HL-60/S4 treated with phorbol 12-myristate 13-acetate at 8.2 ng/mL for 4 days and 3 days (cell line): Measurements from ENCODE around the gene GPR132.

Experiments used
- in situ Hi-C: fragments of 300-500 bp; cut with MboI; formaldehyde crosslinking; loops from 2 replicates; pipeline ENCODE4 v1.15.0; 2022; ENCODE audit warnings: low sequenced_read_pairs

GPR132 gene

GRCh38 chr14:105023144-105023543, 42.1 kb downstream of the GPR132 start:
- in situ Hi-C loops = no loop called here

DNA sequence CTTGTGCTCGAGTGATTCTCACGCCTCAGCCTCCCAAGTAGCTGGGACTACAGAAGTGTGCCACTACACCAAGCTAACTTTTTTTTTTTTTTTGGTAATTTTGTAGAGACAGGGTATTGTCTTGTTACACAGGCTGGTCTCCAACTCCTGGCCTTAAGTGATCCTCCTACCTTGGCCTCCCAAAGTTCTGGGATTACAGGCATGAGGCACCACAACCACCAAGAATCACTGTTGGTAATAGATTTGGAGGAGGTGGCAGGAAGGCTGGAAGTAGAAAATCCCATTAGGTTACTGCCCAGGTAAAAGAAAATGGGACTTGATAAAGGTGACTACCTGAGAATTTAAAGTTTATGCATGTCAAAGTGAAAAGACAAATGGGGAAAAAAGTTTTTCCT, 43.0 kb downstream of the GPR132 start:
- in situ Hi-C loops = no loop called here

GRCh38 chr14:105021656-105022275, 43.5 kb downstream of the GPR132 start:
- in situ Hi-C loops = no loop called here

DNA sequence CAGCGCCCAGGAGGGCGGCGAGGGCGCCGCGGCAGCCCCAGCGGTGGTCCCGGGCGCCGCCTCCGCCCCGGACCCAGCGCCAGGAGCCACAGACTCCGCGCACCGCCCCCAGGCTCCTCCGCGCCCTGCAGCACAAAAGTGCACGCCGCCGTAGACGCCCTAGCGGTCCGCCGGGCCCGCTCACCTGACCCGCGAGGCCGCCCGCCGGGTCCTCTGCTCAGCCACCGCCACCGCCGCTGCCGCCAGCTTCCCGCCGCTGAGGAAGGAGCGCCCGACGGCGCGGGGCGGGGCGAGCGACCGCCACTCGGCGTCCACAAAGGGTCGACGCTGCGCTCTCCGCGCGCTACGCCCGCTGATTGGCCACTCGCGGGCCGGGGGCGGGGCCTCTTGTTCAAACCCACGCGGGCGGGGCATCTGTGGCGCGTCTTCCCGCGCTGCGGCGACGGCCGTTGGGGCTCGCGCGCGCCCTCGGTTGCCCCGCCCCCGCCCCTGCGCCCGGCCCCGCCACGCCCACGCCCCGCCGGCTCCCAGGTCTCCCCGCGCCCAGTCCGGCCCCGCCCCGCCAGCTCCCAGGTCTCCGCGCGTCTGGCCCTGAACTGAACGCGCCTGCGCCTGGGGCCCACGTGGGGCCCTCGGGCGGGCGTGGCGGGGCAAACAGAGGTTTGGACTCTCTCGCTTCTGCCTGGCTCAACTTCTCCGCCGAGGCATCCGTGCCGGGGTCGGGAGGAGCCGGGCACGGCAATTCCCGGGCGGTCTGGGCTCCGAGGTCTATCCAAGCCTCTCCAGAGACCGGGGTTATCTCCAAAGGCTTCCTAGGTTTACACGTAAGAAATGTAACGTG, 44.2 kb downstream of the GPR132 start, which contains the start of gene CDCA4:
CDCA4 (minus strand) TSS at position 269 of the 841 bp plus-strand sequence. CDS start 9,154 bp downstream, outside the sequence.
- in situ Hi-C loops = no loop called here

GRCh38 chr14:105019861-105020814, 45.1 kb downstream of the GPR132 start:
- in situ Hi-C loops = no loop called here

GRCh38 chr14:105018414-105018813, 46.8 kb downstream of the GPR132 start:
- in situ Hi-C loops = no loop called here

- in situ Hi-C loops = no loop called here
Measured at GRCh38 chr14:105015905-105016304, 49.3 kb downstream of the GPR132 start.

DNA sequence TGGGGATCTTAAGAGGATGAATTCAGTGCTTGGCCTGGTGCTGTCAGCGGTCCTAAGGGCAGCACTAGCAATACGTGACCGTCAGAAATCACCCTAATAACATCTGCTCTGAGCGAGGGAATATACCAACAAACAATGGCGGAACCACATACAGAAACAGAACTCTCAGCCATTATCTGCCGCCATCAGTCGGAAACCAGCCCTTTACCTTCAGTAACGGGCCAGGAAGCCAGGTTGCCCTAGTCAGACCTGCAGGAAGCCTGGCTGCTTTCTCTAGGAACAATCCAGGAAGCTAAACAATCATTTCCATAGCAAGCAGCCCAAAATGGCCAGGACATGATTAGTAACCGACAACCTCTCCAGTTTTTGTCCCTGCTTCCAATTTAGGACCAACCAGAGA, 50.0 kb downstream of the GPR132 start:
- in situ Hi-C loops = no loop called here

GRCh38 chr14:105014631-105015030, 50.6 kb downstream of the GPR132 start:
- in situ Hi-C loops = no loop called here

- in situ Hi-C loops = no loop called here
Measured at GRCh38 chr14:105014032-105014431, 51.2 kb downstream of the GPR132 start.

DNA sequence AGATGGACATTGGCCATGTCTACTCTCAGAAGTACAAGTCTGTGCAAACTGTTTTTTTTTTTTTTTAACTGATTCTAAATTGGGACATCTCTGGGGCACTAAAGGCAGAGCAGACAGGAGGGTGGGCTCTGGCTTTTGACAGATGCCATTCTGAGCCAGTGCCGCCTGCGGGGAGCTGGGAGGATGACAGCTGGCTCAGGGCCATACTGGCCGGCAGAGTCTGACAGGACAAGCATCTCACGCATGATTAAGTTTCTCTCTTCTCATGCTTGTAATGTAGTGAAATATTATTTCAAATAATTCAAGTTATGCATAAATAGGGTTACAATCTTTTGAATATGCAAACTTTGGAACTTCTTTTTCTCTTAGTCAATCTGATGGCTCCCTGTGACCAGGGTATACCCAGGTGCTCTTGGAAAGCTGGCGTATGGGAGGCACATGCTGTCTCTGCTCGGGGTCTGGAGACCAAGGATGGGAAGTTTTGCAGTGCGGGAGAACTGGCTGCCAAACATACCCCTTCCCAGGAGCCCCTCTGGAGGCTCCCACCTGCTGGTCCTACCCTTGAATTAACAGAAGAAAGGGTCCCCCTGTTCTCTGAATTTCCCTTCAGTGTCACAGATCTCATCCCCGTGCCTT, 52.0 kb downstream of the GPR132 start:
- in situ Hi-C loops = no loop called here

DNA sequence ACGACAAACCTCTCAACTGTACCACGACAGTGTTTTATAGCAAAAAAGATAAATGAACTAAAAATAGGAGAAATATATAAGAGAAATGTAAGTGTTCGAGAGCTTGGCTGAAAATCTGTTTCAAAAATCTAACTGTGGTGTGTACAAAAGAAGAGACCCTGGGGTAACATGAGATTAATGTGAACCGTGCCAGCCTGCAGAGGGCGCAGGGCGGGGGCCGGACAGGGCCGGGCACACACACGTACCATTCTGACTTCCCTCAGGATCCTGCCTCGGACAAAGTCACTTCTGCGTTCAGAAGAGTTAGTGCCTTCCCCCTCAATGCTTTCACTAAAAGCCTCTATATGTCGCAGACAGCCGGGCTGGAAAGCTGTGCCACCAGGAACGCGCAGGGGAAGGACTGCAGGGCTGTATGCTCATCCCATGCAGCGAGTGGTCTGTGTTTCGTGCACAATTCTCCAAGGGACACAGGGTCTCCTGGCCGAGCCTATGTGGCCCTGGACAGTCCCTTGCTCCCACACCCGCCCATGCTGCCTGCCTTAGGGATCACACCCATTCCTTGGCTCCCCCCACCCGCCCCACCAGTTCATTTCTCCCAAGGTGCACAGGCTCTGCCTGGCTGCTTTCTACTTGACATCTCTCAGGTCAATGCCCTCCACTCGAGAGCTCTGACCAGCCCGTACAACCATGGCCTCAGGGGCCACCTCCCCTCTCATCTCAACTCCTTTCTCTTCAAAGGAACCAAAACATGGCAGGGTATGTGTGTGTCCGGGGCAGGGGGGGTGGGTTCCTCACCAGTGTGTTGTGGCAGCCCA, 52.9 kb downstream of the GPR132 start:
- in situ Hi-C loops = no loop called here

- in situ Hi-C loops = no loop called here
Measured at GRCh38 chr14:105011312-105011990, 53.8 kb downstream of the GPR132 start.

GRCh38 chr14:105010891-105011291, 54.3 kb downstream of the GPR132 start:
- in situ Hi-C loops = no loop called here

DNA sequence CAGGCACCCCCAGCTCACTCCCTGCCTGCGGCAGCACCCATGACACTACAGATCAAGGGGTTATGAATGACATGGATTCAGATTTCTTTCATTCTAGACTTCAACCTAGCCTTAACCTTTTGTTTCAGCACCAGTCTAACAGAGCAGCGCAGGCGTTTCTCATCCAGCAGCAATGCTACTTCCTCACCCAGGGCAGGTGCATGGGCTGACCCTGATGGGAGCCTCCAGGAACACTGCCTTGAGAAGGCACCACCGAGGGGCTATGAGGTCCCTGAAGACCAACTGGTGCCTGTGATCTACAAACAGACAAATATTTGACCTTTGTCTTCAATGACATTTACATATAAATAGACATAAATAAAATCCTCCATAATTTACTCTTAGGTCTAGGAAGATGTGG, 55.1 kb downstream of the GPR132 start:
- in situ Hi-C loops = no loop called here

- in situ Hi-C loops = no loop called here
Measured at GRCh38 chr14:105007593-105008264, 57.5 kb downstream of the GPR132 start.

DNA sequence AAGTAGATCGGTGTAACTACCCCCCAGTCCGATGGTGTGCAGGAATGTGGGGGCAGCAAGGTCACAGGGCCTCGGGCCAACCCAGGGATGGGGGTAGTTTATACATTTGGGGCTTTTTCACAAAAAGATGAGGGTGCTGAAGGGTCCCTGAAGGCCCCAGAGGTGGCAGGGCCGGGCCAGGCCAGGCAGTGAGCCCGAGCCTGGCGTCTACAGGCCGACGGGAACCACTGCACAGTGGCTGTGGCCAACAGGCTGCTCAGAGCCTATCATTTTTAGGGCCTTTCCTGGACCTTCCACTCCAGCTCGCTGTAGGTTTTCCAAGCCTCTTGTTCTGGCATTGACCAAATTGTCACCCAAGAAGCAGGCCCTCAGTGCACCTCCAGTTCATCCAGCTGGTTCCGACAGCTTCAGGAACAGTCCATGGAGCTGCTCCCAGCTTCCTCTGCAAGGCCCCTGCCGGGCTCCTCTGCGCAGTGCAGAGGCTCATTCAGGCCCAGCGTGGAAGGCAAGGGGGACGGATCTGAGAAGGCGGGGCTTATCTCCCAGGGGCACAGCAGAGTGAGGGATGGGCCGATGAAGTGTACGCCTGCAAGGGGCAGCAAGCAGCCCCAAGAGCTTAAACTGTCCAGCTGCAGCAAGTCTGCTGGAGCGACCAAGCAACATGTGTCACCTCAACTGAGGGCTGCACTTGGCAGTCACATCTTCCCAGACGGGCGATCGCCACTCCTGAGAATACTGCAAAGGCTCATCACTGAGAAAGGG, 58.2 kb downstream of the GPR132 start:
- in situ Hi-C loops = no loop called here
